Karpas-422 (cell line): ENCODE measurements around the gene DISP3. TPM values are rescaled to one million over a fixed set of nuclear protein-coding genes. Genes with fewer than 3 reads are reported as not detected.

Experiments
- DNase-seq: peaks from one replicate; pipeline ENCODE4 v3.0.0-alpha.2; 2015
- H2AFZ ChIP-seq: fragments of 200-600 bp; sonication (generic); 2 replicates; pipeline ENCODE4 v1.6.1; 2014; ENCODE audit warnings: antibody characterized with exemption, low read length, mixed read lengths
- H3K27ac ChIP-seq: fragments of 200-600 bp; sonication (generic); 2 replicates; pipeline ENCODE4 v1.5.1; 2014; ENCODE audit warnings: mild to moderate bottlenecking, low read length, moderate library complexity
- H3K27me3 ChIP-seq: fragments of 200-600 bp; sonication (generic); 2 replicates; pipeline ENCODE4 v1.6.1; 2014; ENCODE audit warnings: low read length, mixed read lengths
- H3K36me3 ChIP-seq: fragments of 200-600 bp; sonication (generic); 2 replicates; pipeline ENCODE4 v1.6.1; 2014; ENCODE audit warnings: low read length, mixed read lengths; ENCODE audit not compliant: insufficient read depth
- H3K4me1 ChIP-seq: fragments of 200-600 bp; sonication (generic); 2 replicates; pipeline ENCODE4 v1.6.1; 2014; ENCODE audit warnings: mild to moderate bottlenecking, low read length, mixed read lengths
- H3K4me2 ChIP-seq: fragments of 200-600 bp; sonication (generic); 2 replicates; pipeline ENCODE4 v1.6.1; 2014; ENCODE audit warnings: low read length, low read depth, mild to moderate bottlenecking; ENCODE audit not compliant: poor library complexity, severe bottlenecking
- H3K4me3 ChIP-seq: fragments of 200-600 bp; sonication (generic); 2 replicates; pipeline ENCODE4 v1.5.1; 2014; ENCODE audit warnings: mild to moderate bottlenecking, antibody characterized with exemption, low read length, mixed read lengths
- H3K79me2 ChIP-seq: fragments of 200-600 bp; sonication (generic); 2 replicates; pipeline ENCODE4 v1.6.1; 2014; ENCODE audit warnings: mild to moderate bottlenecking, low read length, mixed read lengths
- H3K9ac ChIP-seq: fragments of 200-600 bp; sonication (generic); 2 replicates; pipeline ENCODE4 v1.6.0; 2014; ENCODE audit warnings: low read length
- H3K9me2 ChIP-seq: fragments of 200-600 bp; sonication (generic), shearing (Covaris generic); replicated peaks from 2 replicates; pipeline ENCODE4 v1.6.0; 2014; ENCODE audit warnings: mild to moderate bottlenecking, low read length, moderate library complexity; ENCODE audit not compliant: insufficient read depth
- H3K9me3 ChIP-seq: fragments of 300-700, 200-600 bp; sonication (generic); 2 replicates; pipeline ENCODE4 v1.6.1; 2014; ENCODE audit warnings: low read length, mixed read lengths
- H4K20me1 ChIP-seq: fragments of 200-600 bp; sonication (generic); 2 replicates; pipeline ENCODE4 v1.6.1; 2014; ENCODE audit warnings: mild to moderate bottlenecking, antibody characterized with exemption, low read length, low read depth; ENCODE audit not compliant: insufficient read depth
- total RNA-seq: library from RNA; depleted of rRNA; stranded (reverse); fragments of >200 nt; shearing (Covaris generic); gene quantifications from 2 replicates; pipeline ENCODE4 v1.2.3, GENCODE V29; 2014; ENCODE audit warnings: low replicate concordance

Gene DISP3
- total RNA-seq, 1 experiment from 2014 or later = 0.04 TPM

- Histone ChIP-seq H4K20me1 (no peaks in the 10 kb centered on the region), H3K27ac (no peak overlapping the region), H3K9me2 (no peaks in the 10 kb centered on the region), H3K4me2 (no peak overlapping the region), H3K79me2 (no peaks in the 10 kb centered on the region), H3K9me3 (no peaks in the 10 kb centered on the region), H3K36me3 (no peaks in the 10 kb centered on the region), H3K9ac (no peak overlapping the region), H3K4me1 (no peaks in the 10 kb centered on the region), H2AFZ (no peak overlapping the region), H3K27me3 (no peaks in the 10 kb centered on the region), H3K4me3 (no peak overlapping the region)
- DNase-seq = no peak
Observed at GRCh38 chr1:11438996-11439395, 40.0 kb upstream of the DISP3 start.

GRCh38 chr1:11441211-11441952 is 37.6 kb upstream of the DISP3 start:
- no peaks in the 10 kb centered on the region for H3K9me3 ChIP-seq
- H3K4me2 ChIP-seq = no peak overlapping the region
- DNase-seq = no peak
- no peak overlapping the region for H3K9ac ChIP-seq
- no peaks in the 10 kb centered on the region for H3K4me1 ChIP-seq
- no peak overlapping the region for H3K4me3 ChIP-seq
- H3K27me3 ChIP-seq = no peaks in the 10 kb centered on the region
- H3K79me2 ChIP-seq = no peaks in the 10 kb centered on the region
- no peaks in the 10 kb centered on the region for H4K20me1 ChIP-seq
- H3K36me3 ChIP-seq = no peaks in the 10 kb centered on the region
- H3K27ac ChIP-seq = no peak overlapping the region
- H3K9me2 ChIP-seq = no peaks in the 10 kb centered on the region
- no peak overlapping the region for H2AFZ ChIP-seq

GRCh38 chr1:11443043-11443442 is 35.9 kb upstream of the DISP3 start:
- H3K4me1 ChIP-seq = no peaks in the 10 kb centered on the region
- no peak overlapping the region for H3K9ac ChIP-seq
- DNase-seq = no peak
- H3K36me3 ChIP-seq = no peaks in the 10 kb centered on the region
- no peaks in the 10 kb centered on the region for H4K20me1 ChIP-seq
- no peak overlapping the region for H3K27ac ChIP-seq
- no peaks in the 10 kb centered on the region for H3K9me3 ChIP-seq
- no peak overlapping the region for H3K4me2 ChIP-seq
- H2AFZ ChIP-seq = no peak overlapping the region
- no peak overlapping the region for H3K4me3 ChIP-seq
- no peaks in the 10 kb centered on the region for H3K9me2 ChIP-seq
- H3K79me2 ChIP-seq = no peaks in the 10 kb centered on the region
- no peaks in the 10 kb centered on the region for H3K27me3 ChIP-seq

GRCh38 chr1:11443961-11444658 is 34.8 kb upstream of the DISP3 start:
- H3K4me2 ChIP-seq = no peak overlapping the region
- no peaks in the 10 kb centered on the region for H3K36me3 ChIP-seq
- no peak overlapping the region for H3K4me3 ChIP-seq
- H3K79me2 ChIP-seq = no peaks in the 10 kb centered on the region
- H4K20me1 ChIP-seq = no peaks in the 10 kb centered on the region
- H3K27me3 ChIP-seq = no peaks in the 10 kb centered on the region
- no peaks in the 10 kb centered on the region for H3K4me1 ChIP-seq
- no peak overlapping the region for H2AFZ ChIP-seq
- H3K9me3 ChIP-seq = no peaks in the 10 kb centered on the region
- H3K27ac ChIP-seq = no peak overlapping the region
- DNase-seq = no peak
- H3K9me2 ChIP-seq = no peaks in the 10 kb centered on the region
- H3K9ac ChIP-seq = no peak overlapping the region

GRCh38 chr1:11444907-11445306 is 34.0 kb upstream of the DISP3 start:
- Histone ChIP-seq H4K20me1 (no peaks in the 10 kb centered on the region), H3K79me2 (no peaks in the 10 kb centered on the region), H3K9ac (no peak overlapping the region), H3K4me3 (no peak overlapping the region), H3K27ac (no peak overlapping the region), H3K9me2 (no peaks in the 10 kb centered on the region), H3K4me2 (no peak overlapping the region), H3K27me3 (no peaks in the 10 kb centered on the region), H3K9me3 (no peaks in the 10 kb centered on the region), H2AFZ (no peak overlapping the region), H3K36me3 (no peaks in the 10 kb centered on the region), H3K4me1 (no peaks in the 10 kb centered on the region)
- no peak for DNase-seq

- no peak for DNase-seq
- Histone ChIP-seq H3K36me3 (no peaks in the 10 kb centered on the region), H3K4me2 (no peak overlapping the region), H3K79me2 (no peaks in the 10 kb centered on the region), H3K4me1 (no peaks in the 10 kb centered on the region), H3K9me2 (no peaks in the 10 kb centered on the region), H3K27me3 (no peaks in the 10 kb centered on the region), H3K4me3 (no peak overlapping the region), H4K20me1 (no peaks in the 10 kb centered on the region), H2AFZ (no peak overlapping the region), H3K9me3 (no peaks in the 10 kb centered on the region), H3K27ac (no peak overlapping the region), H3K9ac (no peak overlapping the region)
Observed at GRCh38 chr1:11447903-11448302, 31.1 kb upstream of the DISP3 start.

GRCh38 chr1:11448373-11449099 is 30.4 kb upstream of the DISP3 start:
- DNase-seq = no peak
- H3K36me3 ChIP-seq = no peaks in the 10 kb centered on the region
- H4K20me1 ChIP-seq = no peaks in the 10 kb centered on the region
- H2AFZ ChIP-seq = no peak overlapping the region
- no peaks in the 10 kb centered on the region for H3K27me3 ChIP-seq
- H3K4me2 ChIP-seq = no peak overlapping the region
- no peak overlapping the region for H3K9ac ChIP-seq
- H3K4me1 ChIP-seq = no peaks in the 10 kb centered on the region
- no peaks in the 10 kb centered on the region for H3K79me2 ChIP-seq
- no peak overlapping the region for H3K4me3 ChIP-seq
- H3K9me3 ChIP-seq = no peaks in the 10 kb centered on the region
- no peak overlapping the region for H3K27ac ChIP-seq
- no peaks in the 10 kb centered on the region for H3K9me2 ChIP-seq

- Histone ChIP-seq H3K27ac (no peak overlapping the region), H3K36me3 (no peaks in the 10 kb centered on the region), H3K79me2 (no peaks in the 10 kb centered on the region), H4K20me1 (no peaks in the 10 kb centered on the region), H3K9ac (no peak overlapping the region), H3K9me3 (no peaks in the 10 kb centered on the region), H3K4me3 (no peak overlapping the region), H2AFZ (no peak overlapping the region), H3K27me3 (no peaks in the 10 kb centered on the region), H3K4me2 (no peak overlapping the region), H3K9me2 (no peaks in the 10 kb centered on the region), H3K4me1 (no peaks in the 10 kb centered on the region)
- DNase-seq = no peak
Observed at GRCh38 chr1:11449100-11449403, 29.9 kb upstream of the DISP3 start.
